Loucy (cell line): ENCODE measurements around the gene PIGW.
A peak's percentile ranks its signal among the peaks of the same experiment; 100 is the strongest.

Experiments
- H2AFZ ChIP-seq: fragments of 200-600 bp; sonication (generic); 2 replicates; pipeline ENCODE4 v1.6.0; 2016; ENCODE audit warnings: antibody characterized with exemption, mild to moderate bottlenecking, low read length, moderate library complexity
- H3F3A ChIP-seq: fragments of 200-600 bp; 2 replicates; pipeline ENCODE4 v1.6.0; 2016; ENCODE audit warnings: antibody characterized with exemption, low read depth, mild to moderate bottlenecking
- H3K27me3 ChIP-seq: fragments of 200-600 bp; sonication (generic); 2 replicates; pipeline ENCODE4 v1.6.1; 2014; ENCODE audit warnings: low read length, mild to moderate bottlenecking; ENCODE audit not compliant: insufficient read depth, poor library complexity, severe bottlenecking
- H3K36me3 ChIP-seq: fragments of 200-600 bp; sonication (generic); 2 replicates; pipeline ENCODE4 v1.6.1; 2016; ENCODE audit warnings: low read length; ENCODE audit not compliant: insufficient read depth
- H3K4me1 ChIP-seq: fragments of 200-600 bp; sonication (generic); 2 replicates; pipeline ENCODE4 v1.5.1; 2014; ENCODE audit warnings: low read length, mild to moderate bottlenecking; ENCODE audit not compliant: insufficient read depth, poor library complexity, severe bottlenecking
- H3K4me2 ChIP-seq: fragments of 200-600 bp; sonication (generic); 2 replicates; pipeline ENCODE4 v1.6.0; 2014; ENCODE audit warnings: antibody characterized with exemption, low read length, low read depth, mild to moderate bottlenecking; ENCODE audit not compliant: poor library complexity, severe bottlenecking
- H3K4me3 ChIP-seq: fragments of 200-600 bp; sonication (generic); 2 replicates; pipeline ENCODE4 v1.5.1; 2014; ENCODE audit warnings: low read length, mild to moderate bottlenecking, mixed read lengths; ENCODE audit not compliant: poor library complexity, severe bottlenecking
- H3K79me2 ChIP-seq: fragments of 200-600 bp; sonication (generic); 2 replicates; pipeline ENCODE4 v1.6.1; 2014; ENCODE audit warnings: low read length; ENCODE audit not compliant: insufficient read depth
- H3K9ac ChIP-seq: fragments of 200-600 bp; sonication (generic); 2 replicates; pipeline ENCODE4 v1.6.0; 2014; ENCODE audit warnings: mild to moderate bottlenecking, low read depth, low read length, moderate library complexity; ENCODE audit not compliant: poor library complexity, severe bottlenecking
- H3K9me2 ChIP-seq: fragments of 200-600 bp; sonication (generic); replicated peaks from 2 replicates; pipeline ENCODE4 v1.6.1; 2016; ENCODE audit warnings: low read depth, low read length, mixed read lengths
- H3K9me3 ChIP-seq: fragments of 200-600 bp; sonication (generic); 2 replicates; pipeline ENCODE4 v1.6.1; 2014; ENCODE audit warnings: mild to moderate bottlenecking, antibody characterized with exemption, low read length, low read depth; ENCODE audit not compliant: insufficient read depth
- H4K20me1 ChIP-seq: fragments of 200-600 bp; sonication (generic); 2 replicates; pipeline ENCODE4 v1.6.0; 2014; ENCODE audit warnings: antibody characterized with exemption, low read length, mild to moderate bottlenecking; ENCODE audit not compliant: insufficient read depth, poor library complexity, severe bottlenecking
- CTCF ChIP-seq: fragments of 200-600 bp; sonication (generic); conservative IDR thresholded peaks from 2 replicates; pipeline ENCODE4 v1.5.1; 2014; ENCODE audit warnings: mild to moderate bottlenecking, antibody characterized with exemption, low read length
- EZH2phosphoT487 ChIP-seq: fragments of 200-600 bp; IDR thresholded peaks from 2 replicates; pipeline ENCODE4 v1.6.1; 2018; ENCODE audit warnings: antibody characterized with exemption, mild to moderate bottlenecking, moderate library complexity, borderline replicate concordance

PIGW gene

GRCh38 chr17:36545465-36546417, 11.0 kb downstream of the PIGW start:
- no peaks in the 10 kb centered on the region for H3K36me3 ChIP-seq
- H3K27me3 ChIP-seq: no peaks in the 10 kb centered on the region

GRCh38 chr17:36546418-36547093, 11.8 kb downstream of the PIGW start:
- H2AFZ ChIP-seq: no peak overlapping the region

More at GRCh38 chr17:36545465-36546417, 11.0 kb downstream of the PIGW start:
- peaks cover 32% of the 10 kb centered on the region for H3K4me1 ChIP-seq
- H3K9ac ChIP-seq: peak overlapping the region; percentile 98
- H3K9me3 ChIP-seq: no peaks in the 10 kb centered on the region
- peaks cover 49% of the 10 kb centered on the region for H4K20me1 ChIP-seq
- H3K9me2 ChIP-seq: no peaks in the 10 kb centered on the region
- TF ChIP-seq EZH2phosphoT487 (no peak), CTCF (no peak)
- H3K4me3 ChIP-seq: peak overlapping the region; percentile 99
- H3K79me2 ChIP-seq: peaks cover 72% of the 10 kb centered on the region
- peak overlapping the region; percentile 97 for H3K4me2 ChIP-seq
- peaks cover 12% of the 10 kb centered on the region; the same call in 1 of the 2 replicates for H3F3A ChIP-seq
- 0 out of 2 replicates have a peak overlapping the region, but pooled peaks have one; percentile 54 for H2AFZ ChIP-seq

GRCh38 chr17:36547776-36548175, 13.0 kb downstream of the PIGW start:
- peaks cover 36% of the 10 kb centered on the region for H3K4me1 ChIP-seq
- H3K36me3 ChIP-seq: no peaks in the 10 kb centered on the region
- H3K79me2 ChIP-seq: peaks cover 90% of the 10 kb centered on the region
- TF ChIP-seq EZH2phosphoT487 (no peak), CTCF (no peak)
- H3K9ac ChIP-seq: peak overlapping the region; percentile 98
- H4K20me1 ChIP-seq: peaks cover 67% of the 10 kb centered on the region
- no peak overlapping the region for H2AFZ ChIP-seq
- H3K4me3 ChIP-seq: peak overlapping the region; percentile 99
- H3K9me3 ChIP-seq: no peaks in the 10 kb centered on the region
- no peaks in the 10 kb centered on the region for H3K9me2 ChIP-seq
- H3K27me3 ChIP-seq: no peaks in the 10 kb centered on the region
- peaks cover 12% of the 10 kb centered on the region; the same call in 1 of the 2 replicates for H3F3A ChIP-seq
- peak overlapping the region; percentile 97 for H3K4me2 ChIP-seq

More at GRCh38 chr17:36546418-36547093, 11.8 kb downstream of the PIGW start:
- peaks cover 33% of the 10 kb centered on the region for H3K4me1 ChIP-seq
- H3K36me3 ChIP-seq: no peaks in the 10 kb centered on the region
- H3K9ac ChIP-seq: peak overlapping the region; percentile 98
- H3K79me2 ChIP-seq: peaks cover 80% of the 10 kb centered on the region
- no peak for TF ChIP-seq CTCF
- TF ChIP-seq EZH2phosphoT487: no peak
- H3K9me2 ChIP-seq: no peaks in the 10 kb centered on the region
- peaks cover 12% of the 10 kb centered on the region; the same call in 1 of the 2 replicates for H3F3A ChIP-seq
- H3K27me3 ChIP-seq: no peaks in the 10 kb centered on the region
- H4K20me1 ChIP-seq: peaks cover 57% of the 10 kb centered on the region
- no peaks in the 10 kb centered on the region for H3K9me3 ChIP-seq
- H3K4me2 ChIP-seq: peak overlapping the region; percentile 97
- H3K4me3 ChIP-seq: peak overlapping the region; percentile 99
